HS-5 (cell line): ENCODE data around the gene C16orf74.

Experiments
- DNase-seq: peaks from one replicate; pipeline ENCODE4 v3.0.0-alpha.2; 2012; ENCODE audit warnings: low read depth

The C16orf74 gene

GRCh38 chr16:85717393-85718152, 33.3 kb downstream of the C16orf74 start:
- DNase-seq: no peak

GRCh38 chr16:85716680-85717038, 34.2 kb downstream of the C16orf74 start:
- no peak for DNase-seq

GRCh38 chr16:85716022-85716679, 34.7 kb downstream of the C16orf74 start:
- no peak for DNase-seq

GRCh38 chr16:85715169-85716021, 35.5 kb downstream of the C16orf74 start:
- DNase-seq: no peak

- no peak for DNase-seq
Measured at GRCh38 chr16:85712801-85713200, 38.1 kb downstream of the C16orf74 start.

- DNase-seq: no peak
Measured at GRCh38 chr16:85711982-85712587, 38.8 kb downstream of the C16orf74 start.

- DNase-seq: no peak
Measured at GRCh38 chr16:85710732-85711131, 40.2 kb downstream of the C16orf74 start.

- no peak for DNase-seq
Measured at GRCh38 chr16:85709766-85710585, 40.9 kb downstream of the C16orf74 start.

- DNase-seq: no peak
Measured at GRCh38 chr16:85708338-85708737, 42.6 kb downstream of the C16orf74 start.

- no peak for DNase-seq
Measured at GRCh38 chr16:85707528-85708095, 43.3 kb downstream of the C16orf74 start.

- no peak for DNase-seq
Measured at GRCh38 chr16:85706449-85707034, 44.4 kb downstream of the C16orf74 start.

- DNase-seq: no peak
Measured at GRCh38 chr16:85704900-85705846, 45.7 kb downstream of the C16orf74 start.

GRCh38 chr16:85704011-85704410, 46.9 kb downstream of the C16orf74 start:
- DNase-seq: no peak

GRCh38 chr16:85699628-85700027, 51.3 kb downstream of the C16orf74 start:
- no peak for DNase-seq

- DNase-seq: no peak
Measured at GRCh38 chr16:85698935-85699558, 51.8 kb downstream of the C16orf74 start.

GRCh38 chr16:85698459-85698891, 52.4 kb downstream of the C16orf74 start:
- no peak for DNase-seq

- DNase-seq: no peak
Measured at GRCh38 chr16:85697431-85697830, 53.5 kb downstream of the C16orf74 start.

GRCh38 chr16:85696781-85697180, 54.1 kb downstream of the C16orf74 start:
- DNase-seq: no peak
